Activated naive CD8-positive, alpha-beta T cell treated with anti-CD3 and anti-CD28 coated beads, Interleukin-2, amount 50 U/mL, for 16 hours (primary cell): ENCODE results near the gene RSPH4A.
A peak's percentile ranks its signal among the peaks of the same experiment; 100 is the strongest.
"Not testable (repeated sequence)": the region's sequence is repeated elsewhere in the genome, so short reads cannot be mapped to it uniquely, and the experiment has no call there.

Experiments
- DNase-seq: peaks from one replicate; pipeline ENCODE4 v3.0.0-alpha.2; 2020; ENCODE audit warnings: low read depth, low spot score

Gene RSPH4A

DNA sequence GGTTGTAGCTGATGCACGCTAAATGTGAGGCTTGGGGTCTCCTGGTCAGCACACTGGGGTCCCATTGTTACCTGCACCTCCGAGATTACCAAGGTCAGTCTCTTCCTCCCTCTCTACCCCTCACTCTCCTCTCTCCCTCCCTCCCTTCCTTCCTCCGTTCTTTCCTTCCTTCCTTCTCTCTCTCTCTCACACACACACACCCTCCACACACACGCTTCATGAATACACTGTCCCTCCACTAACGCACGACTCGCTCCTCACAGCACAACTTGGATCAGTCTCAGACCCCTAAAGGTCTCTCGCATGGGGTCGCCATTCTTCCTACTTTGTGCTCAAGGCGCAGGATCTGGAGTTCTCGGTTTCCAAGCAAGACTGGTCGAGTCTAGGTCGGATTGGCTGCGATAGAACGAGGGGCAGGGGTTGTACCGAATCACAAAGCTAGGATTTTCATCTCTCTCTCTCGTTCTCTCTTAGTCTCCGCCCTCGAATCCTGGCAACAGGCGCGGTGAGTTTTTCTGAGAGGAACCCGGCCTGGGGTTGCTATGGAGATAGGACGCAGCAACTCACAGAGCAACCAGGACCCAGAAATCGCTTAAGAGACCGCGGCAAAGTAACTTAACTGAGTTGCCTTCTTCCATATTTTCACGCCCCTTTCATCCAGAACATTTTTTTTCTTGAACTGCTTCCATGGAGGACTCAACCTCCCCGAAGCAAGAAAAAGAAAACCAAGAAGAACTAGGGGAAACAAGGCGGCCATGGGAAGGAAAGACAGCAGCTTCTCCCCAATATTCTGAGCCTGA lies at the start of gene RSPH4A:
RSPH4A (plus strand) TSS at position 543 of the 800 bp plus-strand sequence; CDS start at position 688, 145 bp downstream.
- DNase-seq: peak; percentile 21

DNA sequence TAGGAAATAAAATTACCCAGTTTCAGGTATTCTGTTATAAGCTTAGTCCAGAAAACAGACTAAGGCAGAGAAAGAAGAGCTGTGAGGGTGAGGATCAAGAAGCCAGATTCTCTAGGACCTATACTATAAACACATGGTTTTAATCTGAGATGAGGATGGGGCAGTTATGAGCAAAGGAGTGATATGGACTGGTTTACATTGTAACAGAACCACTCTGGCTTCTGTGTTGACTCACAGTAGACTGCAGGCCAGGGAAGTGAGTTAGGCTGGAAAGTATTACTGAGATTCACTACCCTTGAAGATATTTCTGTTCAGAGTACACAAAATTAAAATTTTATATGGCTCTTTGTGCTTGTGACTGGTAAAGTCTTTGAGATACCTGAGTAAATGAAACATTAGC lies 48.2 kb upstream of the RSPH4A start:
- no peak for DNase-seq

- no peak for DNase-seq
Observed at GRCh38 chr6:116568821-116569755, 47.2 kb upstream of the RSPH4A start.

GRCh38 chr6:116570856-116571682 lies 45.2 kb upstream of the RSPH4A start, which contains the start of gene RWDD1:
Gene RWDD1, plus strand, starts transcription at chr6:116571504. Its CDS starts 79 bp downstream, at chr6:116571583.
- DNase-seq: peak; percentile 96

DNA sequence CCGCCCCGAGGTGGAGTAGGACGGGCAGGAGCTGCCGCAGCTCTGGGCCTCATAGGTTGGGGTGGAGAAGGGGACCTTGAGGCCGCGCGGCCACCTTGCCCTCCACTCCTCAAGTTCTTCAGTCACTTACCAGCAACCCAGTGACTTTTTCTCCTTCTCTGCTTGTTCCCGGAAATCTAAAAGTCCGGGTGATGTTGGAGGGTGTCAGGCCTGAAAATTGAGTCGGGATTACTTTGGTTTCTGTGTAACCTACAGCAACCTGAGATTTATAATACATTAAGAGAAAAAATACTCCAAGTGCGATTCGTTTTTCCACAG lies 44.6 kb upstream of the RSPH4A start:
- DNase-seq: no peak

GRCh38 chr6:116572162-116572561 lies 44.1 kb upstream of the RSPH4A start:
- no peak for DNase-seq

DNA sequence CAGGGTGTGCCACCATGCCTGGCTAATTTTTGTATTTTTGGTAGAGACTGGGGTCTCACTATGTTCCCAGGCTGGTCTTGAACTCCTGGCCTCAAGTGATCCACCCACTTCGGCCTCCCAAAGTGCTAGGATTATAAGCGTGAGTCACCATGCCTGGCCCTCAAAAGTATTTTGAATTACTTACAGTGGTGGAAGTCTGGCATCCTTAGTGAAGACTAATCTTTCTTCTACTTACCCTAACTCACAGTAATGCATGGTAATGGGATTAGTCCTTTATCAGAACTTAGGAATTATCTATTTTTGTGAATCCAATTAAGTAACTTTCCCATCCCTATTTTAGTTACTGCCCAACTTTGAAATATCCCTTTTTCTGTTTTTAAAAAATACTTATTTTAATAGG lies 41.1 kb upstream of the RSPH4A start:
- DNase-seq: no peak

DNA sequence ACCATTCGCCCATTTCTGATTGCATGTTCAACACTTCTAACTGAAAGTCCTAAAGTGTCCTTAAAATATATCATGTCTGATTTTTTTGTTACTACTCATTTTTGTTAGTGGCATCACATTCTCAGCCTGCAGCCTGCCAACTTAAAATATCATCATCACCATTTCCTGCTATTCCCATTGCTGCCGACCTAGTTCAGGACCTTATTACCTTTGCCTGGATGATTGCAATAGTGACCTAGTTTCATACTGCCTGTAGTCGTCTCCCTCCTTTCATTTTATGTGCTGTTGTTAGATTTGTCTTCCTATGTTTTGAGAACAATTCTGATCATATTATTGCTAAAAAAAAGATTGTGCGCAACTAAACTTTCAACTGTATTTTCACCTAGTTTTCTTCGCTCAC lies 38.8 kb upstream of the RSPH4A start:
- no peak for DNase-seq

- no peak for DNase-seq
Observed at GRCh38 chr6:116578335-116578734, 37.9 kb upstream of the RSPH4A start.

GRCh38 chr6:116579143-116579542 lies 37.1 kb upstream of the RSPH4A start:
- DNase-seq: no peak

- no peak for DNase-seq
Observed at GRCh38 chr6:116580198-116580597, 36.1 kb upstream of the RSPH4A start.

GRCh38 chr6:116586276-116586675 lies 30.0 kb upstream of the RSPH4A start:
- DNase-seq: no peak

DNA sequence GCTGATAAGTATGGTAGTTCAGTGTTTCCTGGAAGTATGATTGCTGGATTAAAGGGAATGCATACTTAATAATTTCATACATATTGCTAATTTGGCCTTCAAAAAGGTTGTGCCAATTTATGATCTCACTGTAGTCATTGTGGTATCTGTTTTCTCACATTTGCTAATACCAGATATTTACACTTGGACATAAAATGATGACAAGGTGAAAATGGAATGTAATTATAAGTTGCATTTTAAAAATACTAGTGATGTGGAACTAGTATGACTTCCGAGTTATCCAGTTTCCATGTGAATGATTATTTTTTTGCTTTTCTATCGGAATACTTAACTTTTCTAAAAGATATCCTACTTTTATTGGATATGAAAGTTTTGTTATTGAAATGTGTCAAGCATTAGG lies 29.5 kb upstream of the RSPH4A start:
- DNase-seq: no peak

DNA sequence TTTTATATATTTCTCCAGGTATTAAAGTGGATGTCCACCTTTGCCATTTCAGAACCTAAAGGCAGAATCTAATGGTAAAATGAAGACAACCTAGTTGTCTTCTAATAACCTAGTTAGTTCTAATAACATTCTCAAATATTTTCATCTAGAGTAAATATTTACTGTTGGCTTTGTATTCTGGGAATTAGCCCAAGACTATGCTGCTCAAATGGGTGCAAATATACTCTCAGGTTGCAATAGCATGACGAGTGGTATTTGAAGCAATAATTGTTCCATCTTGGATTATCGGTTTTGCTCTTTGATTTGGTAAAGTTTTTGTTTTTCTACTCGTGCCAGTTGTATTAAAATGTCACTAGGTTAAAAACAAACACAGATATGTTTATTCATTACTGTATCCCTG lies 21.0 kb upstream of the RSPH4A start:
- DNase-seq: no peak

DNA sequence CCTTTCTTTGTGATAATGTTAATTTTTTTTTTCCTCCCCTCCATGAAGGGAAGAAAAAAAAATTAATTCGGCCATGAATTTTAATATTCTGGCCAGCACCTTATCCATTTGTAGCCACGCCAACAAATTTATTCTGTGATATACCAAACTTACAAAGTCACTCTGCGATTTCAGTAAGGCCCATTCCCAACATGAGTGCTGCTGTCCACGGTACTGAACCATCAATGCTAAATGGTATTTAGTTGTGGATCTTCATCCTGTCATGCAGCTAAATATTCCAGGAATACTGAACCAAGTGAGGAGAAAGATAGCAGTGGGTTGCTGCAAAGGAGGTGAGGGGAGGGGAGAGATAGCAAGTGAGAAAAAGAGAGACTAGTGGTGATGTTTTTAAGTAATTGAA lies 19.5 kb upstream of the RSPH4A start:
- no peak for DNase-seq

GRCh38 chr6:116603916-116604315 lies 12.4 kb upstream of the RSPH4A start:
- DNase-seq: not testable (repeated sequence)

DNA sequence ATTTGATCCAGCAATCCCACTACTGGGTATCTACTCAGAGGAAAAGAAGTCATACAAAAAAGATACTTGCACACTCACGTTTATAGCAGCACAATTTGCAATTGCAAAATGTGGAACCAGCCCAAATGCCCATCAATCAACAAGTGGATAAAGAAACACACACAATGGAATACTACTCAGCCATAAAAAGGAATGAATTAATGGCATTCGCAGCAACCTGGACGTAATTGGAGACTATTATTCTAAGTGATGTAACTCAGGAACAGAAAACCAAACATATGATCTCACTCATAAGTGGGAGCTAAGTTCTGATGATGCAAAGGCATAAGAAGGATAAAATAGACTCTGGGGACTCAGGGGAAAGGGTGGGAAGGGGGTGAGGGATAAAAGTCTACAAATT lies 11.4 kb upstream of the RSPH4A start:
- not testable (repeated sequence) for DNase-seq

GRCh38 chr6:116605935-116606334 lies 10.3 kb upstream of the RSPH4A start:
- DNase-seq: no peak

DNA sequence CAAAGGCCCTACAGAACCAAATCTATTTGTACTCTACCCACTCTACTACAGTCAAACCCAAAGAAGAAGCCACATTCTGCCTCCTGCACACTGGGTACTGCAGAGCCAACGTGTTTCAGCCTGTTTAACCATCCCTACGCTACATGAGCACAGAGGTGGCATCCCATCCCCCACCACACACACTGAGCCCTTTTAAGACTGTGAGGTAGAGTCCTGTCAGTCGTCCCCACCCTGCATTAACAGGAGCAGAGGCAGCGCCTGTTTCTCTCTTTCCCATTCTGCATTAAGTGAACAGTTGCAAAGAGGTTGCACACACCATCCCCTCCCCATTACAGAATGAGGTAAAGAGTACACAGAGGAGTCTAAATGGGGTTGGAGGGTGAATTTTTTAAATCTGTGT lies 5.2 kb upstream of the RSPH4A start:
- no peak for DNase-seq

- DNase-seq: no peak
Observed at GRCh38 chr6:116616737-116617053, 416 bp downstream of the RSPH4A start.

GRCh38 chr6:116624036-116624805 lies 7.9 kb downstream of the RSPH4A start:
- no peak for DNase-seq
